Hepatocyte (in vitro differentiated cells): ENCODE data around the gene FRMPD1.

Source experiments
- EZH2phosphoT487 ChIP-seq: fragments of 200-600 bp; sonication (generic); IDR thresholded peaks from one replicate; pipeline ENCODE4 v1.6.1; 2018; ENCODE audit warnings: antibody characterized with exemption, mild to moderate bottlenecking, low read depth, moderate library complexity; ENCODE audit not compliant: unreplicated experiment, severe bottlenecking
- TF ChIP-seq, protein P1 (sequence below): fragments of 200-600 bp; sonication (generic); IDR thresholded peaks from 2 replicates; pipeline ENCODE4 v1.5.1; 2016; ENCODE audit warnings: antibody characterized with exemption, mild to moderate bottlenecking; ENCODE audit not compliant: poor library complexity

DNA sequence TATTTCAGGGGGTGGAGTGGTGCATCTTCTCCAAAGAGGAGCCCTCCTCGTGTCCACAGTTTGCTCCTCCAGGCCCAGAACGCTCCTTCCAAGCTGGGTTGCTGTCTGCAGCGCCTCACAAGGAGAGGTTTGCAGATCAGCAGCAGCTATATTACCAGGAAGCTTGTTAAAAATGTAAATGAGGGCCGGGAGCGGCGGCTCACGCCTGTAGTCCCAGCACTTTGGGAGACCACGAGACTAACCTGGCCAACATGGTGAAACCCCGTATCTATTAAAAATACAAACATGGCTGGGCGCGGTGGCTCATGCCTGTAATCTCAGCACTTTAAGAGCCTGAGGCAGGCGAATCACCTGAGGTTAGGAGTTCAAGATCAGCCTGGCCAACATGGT is 25.0 kb upstream of the FRMPD1 start:
- TF ChIP-seq EZH2phosphoT487, result no peak
- TF ChIP-seq, protein P1, sequence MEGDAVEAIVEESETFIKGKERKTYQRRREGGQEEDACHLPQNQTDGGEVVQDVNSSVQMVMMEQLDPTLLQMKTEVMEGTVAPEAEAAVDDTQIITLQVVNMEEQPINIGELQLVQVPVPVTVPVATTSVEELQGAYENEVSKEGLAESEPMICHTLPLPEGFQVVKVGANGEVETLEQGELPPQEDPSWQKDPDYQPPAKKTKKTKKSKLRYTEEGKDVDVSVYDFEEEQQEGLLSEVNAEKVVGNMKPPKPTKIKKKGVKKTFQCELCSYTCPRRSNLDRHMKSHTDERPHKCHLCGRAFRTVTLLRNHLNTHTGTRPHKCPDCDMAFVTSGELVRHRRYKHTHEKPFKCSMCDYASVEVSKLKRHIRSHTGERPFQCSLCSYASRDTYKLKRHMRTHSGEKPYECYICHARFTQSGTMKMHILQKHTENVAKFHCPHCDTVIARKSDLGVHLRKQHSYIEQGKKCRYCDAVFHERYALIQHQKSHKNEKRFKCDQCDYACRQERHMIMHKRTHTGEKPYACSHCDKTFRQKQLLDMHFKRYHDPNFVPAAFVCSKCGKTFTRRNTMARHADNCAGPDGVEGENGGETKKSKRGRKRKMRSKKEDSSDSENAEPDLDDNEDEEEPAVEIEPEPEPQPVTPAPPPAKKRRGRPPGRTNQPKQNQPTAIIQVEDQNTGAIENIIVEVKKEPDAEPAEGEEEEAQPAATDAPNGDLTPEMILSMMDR, result no peak
